ENCODE measurements around the gene TAS2R39. TPM values are rescaled to one million over a fixed set of nuclear protein-coding genes. Genes with fewer than 3 reads are reported as not detected.
"Not testable (repeated sequence)": the region's sequence is repeated elsewhere in the genome, so short reads cannot be mapped to it uniquely, and the experiment has no call there.

TAS2R39 gene
- total and polyA plus RNA-seq, 4 donors: not detected

GRCh38 chr7:143177374-143178119 is 5.7 kb upstream of the TAS2R39 start:
- Histone ChIP-seq H3K27me3 (ENCODE audit: control insufficient read depth in 1 of 2, insufficient read depth in 2 of 2, low read length in 1 of 2) (no peaks in the 10 kb centered on the region), H3K27ac (ENCODE audit: low read depth in 1 of 2, low read length in 2 of 2) (no peak overlapping the region), H3K4me1 (ENCODE audit: control insufficient read depth in 1 of 2, insufficient read depth in 2 of 2, low read length in 2 of 2) (no peaks in the 10 kb centered on the region), H3K9me3 (ENCODE audit: control insufficient read depth, low read length) (peaks cover 2% of the 10 kb centered on the region), H3K4me3 (ENCODE audit: low read length in 2 of 2) (no peak overlapping the region), H3K36me3 (ENCODE audit: control insufficient read depth in 1 of 2, insufficient read depth in 2 of 2, low read length in 1 of 2) (no peaks in the 10 kb centered on the region)
- 80 to 88% methylated on average over 2 of the region's 2 CpGs for WGBS, 2 donors
- ATAC-seq (ENCODE audit: low FRiP score) (no peak), DNase-seq (no peak)
- intact Hi-C loops (cut with DNase I): no loop called here

DNA sequence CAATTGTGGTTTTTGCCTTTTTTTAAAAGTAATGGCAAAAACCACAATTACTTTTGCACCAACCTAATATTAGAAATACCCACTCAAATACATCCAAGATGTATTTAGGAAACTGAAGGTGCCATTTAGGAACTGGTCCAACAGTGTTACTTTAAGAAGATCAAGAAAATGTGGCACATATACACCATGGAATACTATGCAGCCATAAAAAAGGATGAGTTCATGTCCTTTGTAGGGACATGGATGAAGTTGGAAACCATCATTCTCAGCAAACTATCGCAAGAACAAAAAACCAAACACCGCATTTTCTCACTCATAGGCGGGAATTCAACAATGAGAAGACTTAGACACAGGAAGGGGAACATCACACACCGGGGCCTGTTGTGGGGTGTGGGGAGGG is 2.4 kb upstream of the TAS2R39 start:
- H3K9me3 ChIP-seq (ENCODE audit: control insufficient read depth, low read length); H3K27ac ChIP-seq (ENCODE audit: low read depth in 1 of 2, low read length in 2 of 2); ATAC-seq (ENCODE audit: low FRiP score); DNase-seq; H3K36me3 ChIP-seq (ENCODE audit: control insufficient read depth in 1 of 2, insufficient read depth in 2 of 2, low read length in 1 of 2); H3K4me3 ChIP-seq (ENCODE audit: low read length in 2 of 2); H3K4me1 ChIP-seq (ENCODE audit: control insufficient read depth in 1 of 2, insufficient read depth in 2 of 2, low read length in 2 of 2); H3K27me3 ChIP-seq (ENCODE audit: control insufficient read depth in 1 of 2, insufficient read depth in 2 of 2, low read length in 1 of 2); intact Hi-C loops (cut with DNase I): not testable (repeated sequence)
- WGBS, 2 donors: 83 to 98% methylated on average over 4 of the region's 4 CpGs

- ATAC-seq (ENCODE audit: low FRiP score) (no peak), DNase-seq (no peak)
- intact Hi-C loops (cut with DNase I): no loop called here
- WGBS, 2 donors: 81 to 84% methylated on average over 2 of the region's 2 CpGs
- no peaks in the 10 kb centered on the region for H3K9me3 ChIP-seq (ENCODE audit: control insufficient read depth, low read length)
- no peaks in the 10 kb centered on the region for H3K36me3 ChIP-seq (ENCODE audit: control insufficient read depth in 1 of 2, insufficient read depth in 2 of 2, low read length in 1 of 2)
- no peaks in the 10 kb centered on the region for H3K27me3 ChIP-seq (ENCODE audit: control insufficient read depth in 1 of 2, insufficient read depth in 2 of 2, low read length in 1 of 2)
- no peaks in the 10 kb centered on the region for H3K4me1 ChIP-seq (ENCODE audit: control insufficient read depth in 1 of 2, insufficient read depth in 2 of 2, low read length in 2 of 2)
- no peak overlapping the region for H3K27ac ChIP-seq (ENCODE audit: low read depth in 1 of 2, low read length in 2 of 2)
- H3K4me3 ChIP-seq (ENCODE audit: low read length in 2 of 2): no peak overlapping the region
Measured at GRCh38 chr7:143181349-143181748, 1.9 kb upstream of the TAS2R39 start.

- no peak for DNase-seq
- ATAC-seq (ENCODE audit: low FRiP score): no peak
- no peaks in the 10 kb centered on the region for H3K9me3 ChIP-seq (ENCODE audit: control insufficient read depth, low read length)
- no peaks in the 10 kb centered on the region for H3K4me1 ChIP-seq (ENCODE audit: control insufficient read depth in 1 of 2, insufficient read depth in 2 of 2, low read length in 2 of 2)
- intact Hi-C loops (cut with DNase I): no loop called here
- H3K27ac ChIP-seq (ENCODE audit: low read depth in 1 of 2, low read length in 2 of 2): no peak overlapping the region
- no peaks in the 10 kb centered on the region for H3K27me3 ChIP-seq (ENCODE audit: control insufficient read depth in 1 of 2, insufficient read depth in 2 of 2, low read length in 1 of 2)
- H3K4me3 ChIP-seq (ENCODE audit: low read length in 2 of 2): no peak overlapping the region
- H3K36me3 ChIP-seq (ENCODE audit: control insufficient read depth in 1 of 2, insufficient read depth in 2 of 2, low read length in 1 of 2): no peaks in the 10 kb centered on the region
- WGBS, 2 donors: 6 to 29% methylated on average over 1 of the region's 1 CpG
Measured at GRCh38 chr7:143185551-143185950, 2.3 kb downstream of the TAS2R39 start.

DNA sequence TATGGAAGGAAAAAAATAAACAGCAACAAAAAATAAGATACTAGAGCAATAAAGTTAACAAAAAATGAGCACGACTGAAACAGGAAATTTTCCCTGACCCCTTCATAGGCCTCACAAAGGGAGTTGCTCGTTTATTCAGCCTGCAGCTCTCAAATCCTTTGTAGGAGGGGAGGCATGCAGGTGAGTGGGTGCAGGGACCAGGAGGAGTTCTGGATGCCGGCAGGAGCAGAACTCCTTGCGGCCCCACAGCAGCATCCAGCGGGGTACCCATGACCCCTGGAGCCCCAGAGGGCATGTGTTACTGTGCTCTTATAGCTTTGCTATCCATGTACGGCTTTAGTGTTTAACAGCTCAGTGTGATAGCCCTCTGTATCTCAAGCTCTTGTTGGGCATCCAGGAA is 5.8 kb downstream of the TAS2R39 start:
- 66 to 71% methylated on average over 6 of the region's 6 CpGs for WGBS, 2 donors
- Histone ChIP-seq H3K4me1 (ENCODE audit: control insufficient read depth in 1 of 2, insufficient read depth in 2 of 2, low read length in 2 of 2) (no peaks in the 10 kb centered on the region), H3K4me3 (ENCODE audit: low read length in 2 of 2) (no peak overlapping the region), H3K27ac (ENCODE audit: low read depth in 1 of 2, low read length in 2 of 2) (no peak overlapping the region), H3K36me3 (ENCODE audit: control insufficient read depth in 1 of 2, insufficient read depth in 2 of 2, low read length in 1 of 2) (no peaks in the 10 kb centered on the region), H3K9me3 (ENCODE audit: control insufficient read depth, low read length) (no peaks in the 10 kb centered on the region), H3K27me3 (ENCODE audit: control insufficient read depth in 1 of 2, insufficient read depth in 2 of 2, low read length in 1 of 2) (no peaks in the 10 kb centered on the region)
- DNase-seq (no peak), ATAC-seq (ENCODE audit: low FRiP score) (no peak)
- intact Hi-C loops (cut with DNase I): no loop called here

- Histone ChIP-seq H3K9me3 (ENCODE audit: control insufficient read depth, low read length) (no peaks in the 10 kb centered on the region), H3K4me3 (ENCODE audit: low read length in 2 of 2) (no peak overlapping the region)
Measured at GRCh38 chr7:143193880-143194279, 10.7 kb downstream of the TAS2R39 start.

DNA sequence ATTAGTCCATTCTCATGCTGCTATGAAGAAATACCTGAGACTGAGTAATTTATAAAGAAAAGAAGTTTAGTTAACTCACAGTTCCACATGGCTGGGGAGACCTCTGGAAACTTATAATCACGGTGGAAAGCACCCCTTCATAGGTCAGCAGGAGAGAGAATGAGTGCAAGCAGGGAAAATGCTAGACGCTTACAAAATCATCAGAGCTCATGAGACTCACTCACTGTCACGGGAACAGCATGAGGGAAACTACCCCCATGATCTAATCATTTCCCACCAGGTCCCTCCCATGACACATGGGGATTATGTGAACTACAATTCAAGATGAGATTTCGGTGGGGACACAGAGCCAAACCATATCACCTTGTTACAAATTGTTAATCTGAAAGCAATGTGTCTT is 15.8 kb downstream of the TAS2R39 start:
- no peaks in the 10 kb centered on the region for H3K4me1 ChIP-seq (ENCODE audit: control insufficient read depth in 1 of 2, insufficient read depth in 2 of 2, low read length in 2 of 2)
- WGBS, 2 donors: 75% methylated on average over 4 of the region's 4 CpGs
- intact Hi-C loops (cut with DNase I): no loop called here
- no peaks in the 10 kb centered on the region for H3K36me3 ChIP-seq (ENCODE audit: control insufficient read depth in 1 of 2, insufficient read depth in 2 of 2, low read length in 1 of 2)
- no peak for ATAC-seq (ENCODE audit: low FRiP score)
- H3K4me3 ChIP-seq (ENCODE audit: low read length in 2 of 2): no peak overlapping the region
- H3K9me3 ChIP-seq (ENCODE audit: control insufficient read depth, low read length): no peaks in the 10 kb centered on the region
- no peaks in the 10 kb centered on the region for H3K27me3 ChIP-seq (ENCODE audit: control insufficient read depth in 1 of 2, insufficient read depth in 2 of 2, low read length in 1 of 2)
- no peak for DNase-seq
- H3K27ac ChIP-seq (ENCODE audit: low read depth in 1 of 2, low read length in 2 of 2): no peak overlapping the region

More at GRCh38 chr7:143193880-143194279, 10.7 kb downstream of the TAS2R39 start:
- intact Hi-C loops (cut with DNase I): no loop called here
- Histone ChIP-seq H3K4me1 (ENCODE audit: control insufficient read depth in 1 of 2, insufficient read depth in 2 of 2, low read length in 2 of 2) (no peaks in the 10 kb centered on the region), H3K27me3 (ENCODE audit: control insufficient read depth in 1 of 2, insufficient read depth in 2 of 2, low read length in 1 of 2) (no peaks in the 10 kb centered on the region), H3K27ac (ENCODE audit: low read depth in 1 of 2, low read length in 2 of 2) (no peak overlapping the region), H3K36me3 (ENCODE audit: control insufficient read depth in 1 of 2, insufficient read depth in 2 of 2, low read length in 1 of 2) (no peaks in the 10 kb centered on the region)
- DNase-seq (no peak), ATAC-seq (ENCODE audit: low FRiP score) (no peak)
- 81 to 82% methylated on average over 2 of the region's 2 CpGs for WGBS, 2 donors

GRCh38 chr7:143202161-143202560 is 18.9 kb downstream of the TAS2R39 start:
- Histone ChIP-seq H3K4me1 (ENCODE audit: control insufficient read depth in 1 of 2, insufficient read depth in 2 of 2, low read length in 2 of 2) (no peaks in the 10 kb centered on the region), H3K9me3 (ENCODE audit: control insufficient read depth, low read length) (no peaks in the 10 kb centered on the region), H3K27ac (ENCODE audit: low read depth in 1 of 2, low read length in 2 of 2) (no peak overlapping the region), H3K27me3 (ENCODE audit: control insufficient read depth in 1 of 2, insufficient read depth in 2 of 2, low read length in 1 of 2) (no peaks in the 10 kb centered on the region), H3K4me3 (ENCODE audit: low read length in 2 of 2) (no peak overlapping the region), H3K36me3 (ENCODE audit: control insufficient read depth in 1 of 2, insufficient read depth in 2 of 2, low read length in 1 of 2) (no peaks in the 10 kb centered on the region)
- 94 to 95% methylated on average over 2 of the region's 2 CpGs for WGBS, 2 donors
- intact Hi-C loops (cut with DNase I): no loop called here
- DNase-seq (no peak), ATAC-seq (ENCODE audit: low FRiP score) (no peak)

DNA sequence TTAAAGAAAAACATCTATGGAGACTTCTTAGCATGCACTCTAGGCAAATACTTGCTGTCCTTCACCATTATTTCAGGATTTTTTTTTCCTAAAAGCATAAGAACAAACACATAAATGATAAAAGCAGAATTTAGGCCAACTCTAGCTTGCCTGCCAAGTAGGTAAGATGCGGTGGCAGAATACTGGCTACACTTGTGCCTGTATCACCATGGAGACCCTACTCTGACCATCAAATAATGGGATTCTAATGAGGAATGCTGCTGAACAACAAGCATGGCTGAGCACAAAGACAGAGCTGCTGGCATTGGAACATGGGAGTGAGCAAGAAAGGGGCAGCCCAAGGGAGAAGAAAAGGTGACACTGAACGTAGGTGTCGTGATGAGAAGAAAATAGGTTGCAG is 20.2 kb downstream of the TAS2R39 start:
- Histone ChIP-seq H3K4me3 (ENCODE audit: low read length in 2 of 2) (no peak overlapping the region), H3K4me1 (ENCODE audit: control insufficient read depth in 1 of 2, insufficient read depth in 2 of 2, low read length in 2 of 2) (no peaks in the 10 kb centered on the region), H3K9me3 (ENCODE audit: control insufficient read depth, low read length) (no peaks in the 10 kb centered on the region), H3K36me3 (ENCODE audit: control insufficient read depth in 1 of 2, insufficient read depth in 2 of 2, low read length in 1 of 2) (no peaks in the 10 kb centered on the region), H3K27me3 (ENCODE audit: control insufficient read depth in 1 of 2, insufficient read depth in 2 of 2, low read length in 1 of 2) (no peaks in the 10 kb centered on the region), H3K27ac (ENCODE audit: low read depth in 1 of 2, low read length in 2 of 2) (no peak overlapping the region)
- ATAC-seq (ENCODE audit: low FRiP score) (no peak), DNase-seq (no peak)
- 83 to 85% methylated on average over 3 of the region's 3 CpGs for WGBS, 2 donors
- intact Hi-C loops (cut with DNase I): no loop called here

Data from aorta (tissue), 5 donors.